ENCODE data around the gene SKAP1. TPM values are rescaled to one million over a fixed set of nuclear protein-coding genes. Genes with fewer than 3 reads are reported as not detected.

Gene SKAP1
- total RNA-seq, 1 donor from 2014 or later = 0.27 TPM

DNA sequence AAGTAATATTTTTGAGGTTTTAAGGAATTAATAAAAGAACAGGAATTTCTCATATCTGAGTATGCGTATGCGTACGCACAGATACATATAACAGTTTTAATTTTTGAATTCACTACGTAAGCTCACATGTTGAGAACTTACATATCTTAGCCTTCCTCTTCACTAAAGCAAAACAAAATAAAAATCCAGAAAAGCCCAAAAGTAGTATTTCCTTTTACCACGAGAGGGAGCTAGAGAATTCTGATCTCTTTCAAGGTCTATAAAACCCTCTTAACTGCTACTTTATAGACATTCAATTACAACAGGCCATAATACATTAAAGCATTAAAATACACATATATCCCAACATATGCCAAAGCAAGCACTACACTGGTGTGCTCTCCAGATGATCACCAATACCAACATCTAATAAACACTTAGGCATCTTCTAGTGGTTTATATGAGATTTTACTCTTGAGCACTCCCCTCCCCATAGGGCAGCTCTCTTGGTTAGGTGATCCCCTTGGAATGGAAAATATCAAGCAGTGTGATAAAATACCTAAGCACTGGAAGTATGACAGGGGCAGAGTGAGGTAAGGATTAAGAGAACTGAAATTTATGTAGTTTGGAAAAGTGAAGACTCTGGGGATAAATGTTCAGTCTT lies 94.0 kb downstream of the SKAP1 start:
- DNase-seq = no peak
- Histone ChIP-seq H3K36me3 (no peaks in the 10 kb centered on the region), H3K27ac (replicated peaks) (no peak overlapping the region), H3K4me1 (no peaks in the 10 kb centered on the region), H3K9me3 (replicated peaks) (no peaks in the 10 kb centered on the region), H3K4me3 (no peak overlapping the region), H3K27me3 (ENCODE audit: low read depth) (peaks cover 98% of the 10 kb centered on the region)
- TF ChIP-seq, protein P1, sequence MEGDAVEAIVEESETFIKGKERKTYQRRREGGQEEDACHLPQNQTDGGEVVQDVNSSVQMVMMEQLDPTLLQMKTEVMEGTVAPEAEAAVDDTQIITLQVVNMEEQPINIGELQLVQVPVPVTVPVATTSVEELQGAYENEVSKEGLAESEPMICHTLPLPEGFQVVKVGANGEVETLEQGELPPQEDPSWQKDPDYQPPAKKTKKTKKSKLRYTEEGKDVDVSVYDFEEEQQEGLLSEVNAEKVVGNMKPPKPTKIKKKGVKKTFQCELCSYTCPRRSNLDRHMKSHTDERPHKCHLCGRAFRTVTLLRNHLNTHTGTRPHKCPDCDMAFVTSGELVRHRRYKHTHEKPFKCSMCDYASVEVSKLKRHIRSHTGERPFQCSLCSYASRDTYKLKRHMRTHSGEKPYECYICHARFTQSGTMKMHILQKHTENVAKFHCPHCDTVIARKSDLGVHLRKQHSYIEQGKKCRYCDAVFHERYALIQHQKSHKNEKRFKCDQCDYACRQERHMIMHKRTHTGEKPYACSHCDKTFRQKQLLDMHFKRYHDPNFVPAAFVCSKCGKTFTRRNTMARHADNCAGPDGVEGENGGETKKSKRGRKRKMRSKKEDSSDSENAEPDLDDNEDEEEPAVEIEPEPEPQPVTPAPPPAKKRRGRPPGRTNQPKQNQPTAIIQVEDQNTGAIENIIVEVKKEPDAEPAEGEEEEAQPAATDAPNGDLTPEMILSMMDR (IDR thresholded peaks at IDR 0.05; ENCODE audit: borderline replicate concordance) = peak; percentile 78
- intact Hi-C loops (cut with micrococcal nuclease) = loop anchor here (10.0 kb wide), 1 partner anchor 279 kb away; the partner anchor contains the start of genes HOXB7 and HOXB8

DNA sequence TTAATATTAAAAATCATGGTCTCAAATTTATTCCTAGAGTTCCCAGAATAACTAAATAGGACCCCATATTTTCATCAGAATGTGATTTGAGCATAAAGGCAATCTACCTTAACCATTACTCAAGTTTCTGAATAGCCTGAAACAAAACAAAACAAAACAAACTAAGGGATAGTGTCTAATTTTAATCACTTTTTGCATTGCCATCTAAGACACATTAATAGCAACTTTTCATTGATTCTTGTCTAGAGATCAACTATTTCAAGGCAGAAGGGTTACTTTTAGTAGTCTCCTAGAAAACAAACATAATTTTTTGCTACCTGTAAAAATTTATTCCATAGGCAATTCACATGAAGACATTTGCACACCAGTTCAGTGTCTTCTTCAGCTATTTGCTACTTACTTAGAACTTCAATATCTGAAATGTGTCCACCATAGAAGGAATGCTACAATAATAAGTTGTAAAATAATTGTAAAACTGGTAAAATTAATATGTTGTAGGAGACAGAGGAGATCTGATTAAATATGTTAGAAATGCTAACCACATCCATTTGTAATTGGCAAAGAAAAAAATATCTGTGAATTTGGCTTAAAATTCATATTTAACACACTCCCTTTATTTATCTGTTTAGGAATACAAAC lies 94.7 kb downstream of the SKAP1 start:
- DNase-seq = no peak
- Histone ChIP-seq H3K27ac (replicated peaks) (no peak overlapping the region), H3K36me3 (no peaks in the 10 kb centered on the region), H3K9me3 (replicated peaks) (no peaks in the 10 kb centered on the region), H3K27me3 (ENCODE audit: low read depth) (peaks cover 98% of the 10 kb centered on the region), H3K4me1 (no peaks in the 10 kb centered on the region), H3K4me3 (no peak overlapping the region)
- TF ChIP-seq, protein P1 (IDR thresholded peaks at IDR 0.05; ENCODE audit: borderline replicate concordance) = no peak
- intact Hi-C loops (cut with micrococcal nuclease) = loop anchor here (10.0 kb wide), 1 partner anchor 280 kb away; the partner anchor contains the start of genes HOXB7 and HOXB8

DNA sequence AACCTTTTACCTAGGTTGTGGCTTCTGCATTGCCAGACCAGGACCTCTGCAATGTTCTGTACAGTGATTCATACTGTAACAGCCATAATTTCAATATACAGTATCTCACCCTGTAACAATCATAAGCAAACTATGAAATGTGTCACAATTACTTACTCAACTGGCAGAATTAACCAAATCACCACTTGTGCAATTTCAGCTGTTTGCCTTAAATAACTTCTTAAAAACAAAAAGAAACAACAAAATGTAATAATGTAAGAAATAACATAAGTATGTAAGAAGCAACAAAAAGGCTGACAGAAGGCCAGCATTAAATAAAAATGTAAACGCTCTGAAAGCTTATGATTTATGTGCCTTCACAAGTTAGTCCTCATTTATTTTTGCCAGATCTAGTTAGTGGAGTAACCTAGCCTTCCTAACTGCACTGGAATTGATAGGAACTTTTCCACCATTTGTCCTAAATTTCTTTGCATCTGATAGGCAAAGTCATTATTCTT lies 96.9 kb downstream of the SKAP1 start:
- TF ChIP-seq, protein P1 (IDR thresholded peaks at IDR 0.05; ENCODE audit: borderline replicate concordance) = no peak
- Histone ChIP-seq H3K4me1 (no peaks in the 10 kb centered on the region), H3K27ac (replicated peaks) (no peak overlapping the region), H3K36me3 (no peaks in the 10 kb centered on the region), H3K9me3 (replicated peaks) (no peaks in the 10 kb centered on the region), H3K4me3 (no peak overlapping the region), H3K27me3 (ENCODE audit: low read depth) (peaks cover 98% of the 10 kb centered on the region)
- intact Hi-C loops (cut with micrococcal nuclease) = loop anchor here (10.0 kb wide), 1 partner anchor 282 kb away; the partner anchor contains the start of genes HOXB7 and HOXB8
- no peak for DNase-seq

DNA sequence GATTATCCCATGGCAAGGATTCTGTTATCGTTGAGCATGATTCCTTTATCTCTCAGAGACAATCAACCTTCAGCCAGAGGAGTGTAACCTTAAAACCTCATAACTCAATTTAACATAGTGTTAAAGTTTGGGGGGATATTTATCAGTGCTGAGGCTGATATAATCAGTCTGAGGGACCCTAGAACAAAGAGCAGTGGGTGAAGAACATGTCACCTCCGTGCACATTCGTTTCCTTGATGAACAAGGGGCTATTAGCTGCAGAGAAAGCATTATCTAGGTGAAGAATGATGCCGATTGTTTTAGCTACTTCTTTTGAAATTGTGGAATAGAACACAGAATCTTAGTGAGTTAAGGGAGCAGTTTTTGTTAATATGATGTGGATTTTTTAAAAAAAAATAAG lies 99.1 kb downstream of the SKAP1 start:
- Histone ChIP-seq H3K4me1 (no peaks in the 10 kb centered on the region), H3K27me3 (ENCODE audit: low read depth) (peaks cover 99% of the 10 kb centered on the region), H3K4me3 (no peak overlapping the region), H3K36me3 (no peaks in the 10 kb centered on the region), H3K9me3 (replicated peaks) (no peaks in the 10 kb centered on the region), H3K27ac (replicated peaks) (no peak overlapping the region)
- intact Hi-C loops (cut with micrococcal nuclease) = loop anchor here (10.0 kb wide), 1 partner anchor 284 kb away; the partner anchor contains the start of genes HOXB7 and HOXB8
- TF ChIP-seq, protein P1 (IDR thresholded peaks at IDR 0.05; ENCODE audit: borderline replicate concordance) = no peak
- DNase-seq = no peak

DNA sequence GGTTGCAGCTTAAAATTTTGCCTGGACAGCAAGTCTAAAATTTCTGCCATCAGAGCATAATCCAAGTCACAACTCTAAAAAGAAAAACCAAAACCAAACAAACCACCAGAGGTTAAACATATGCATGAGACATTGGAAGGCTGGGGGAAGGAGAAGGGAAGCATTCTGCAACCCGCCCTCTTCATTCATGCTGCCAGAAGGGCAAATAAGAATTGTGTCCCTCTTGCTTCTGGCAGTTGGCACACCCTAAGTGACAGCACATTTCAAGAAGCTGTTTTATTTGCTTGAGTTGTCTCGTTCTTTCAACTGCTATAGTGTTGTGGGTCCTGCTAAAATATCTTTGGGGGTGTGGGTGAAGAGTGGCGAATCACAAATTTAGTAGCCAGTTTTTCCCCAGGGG lies 99.6 kb downstream of the SKAP1 start:
- no peak overlapping the region for H3K4me3 ChIP-seq
- no peaks in the 10 kb centered on the region for H3K4me1 ChIP-seq
- no peak overlapping the region for H3K27ac ChIP-seq (replicated peaks)
- TF ChIP-seq, protein P1 (IDR thresholded peaks at IDR 0.05; ENCODE audit: borderline replicate concordance) = no peak
- H3K27me3 ChIP-seq (ENCODE audit: low read depth) = peaks cover 100% of the 10 kb centered on the region
- intact Hi-C loops (cut with micrococcal nuclease) = loop anchor here (10.0 kb wide), 1 partner anchor 284 kb away; the partner anchor contains the start of genes HOXB7 and HOXB8
- no peak for DNase-seq
- H3K9me3 ChIP-seq (replicated peaks) = no peaks in the 10 kb centered on the region
- H3K36me3 ChIP-seq = no peaks in the 10 kb centered on the region
